ENCODE results near the gene OTULIN.

The OTULIN gene

DNA sequence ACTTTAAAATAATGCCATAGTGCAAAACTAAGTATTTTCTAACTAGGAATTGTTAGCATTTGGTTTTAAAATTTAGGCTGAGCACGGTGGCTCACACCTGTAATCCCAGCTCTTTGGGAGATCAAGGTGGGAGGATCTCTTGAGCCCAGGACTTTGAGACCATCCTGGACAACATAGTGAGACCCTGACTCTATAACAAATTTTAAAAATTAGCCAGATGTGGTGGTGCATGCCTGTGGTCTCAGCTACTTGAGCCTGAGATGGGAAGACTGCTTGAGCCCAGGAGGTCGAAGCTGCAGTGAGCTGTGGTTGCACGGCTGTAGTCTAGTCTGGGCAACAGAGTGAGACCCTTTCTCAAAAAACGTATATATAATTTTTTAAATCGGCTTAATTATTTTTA, 4.9 kb downstream of the OTULIN start:
- no peak for DNase-seq

DNA sequence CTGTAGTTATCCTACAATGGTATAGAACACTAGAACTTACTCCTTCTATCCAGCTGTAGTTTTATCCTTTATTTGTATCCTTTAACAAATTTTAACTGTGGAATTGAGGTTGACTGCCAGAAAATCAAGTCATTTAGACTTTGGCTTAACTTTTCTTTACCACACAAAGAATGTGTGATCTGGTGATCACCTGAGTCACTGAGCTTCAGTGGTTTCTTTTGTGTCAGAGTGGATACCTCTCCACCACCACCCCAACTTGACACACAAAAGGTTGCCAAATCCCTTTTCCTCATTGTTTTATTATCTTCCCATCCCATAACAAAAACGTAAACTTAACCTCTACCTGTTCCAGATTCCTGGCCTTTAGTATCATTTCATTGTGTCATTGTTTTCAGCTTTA, 5.5 kb downstream of the OTULIN start:
- DNase-seq, result no peak

DNA sequence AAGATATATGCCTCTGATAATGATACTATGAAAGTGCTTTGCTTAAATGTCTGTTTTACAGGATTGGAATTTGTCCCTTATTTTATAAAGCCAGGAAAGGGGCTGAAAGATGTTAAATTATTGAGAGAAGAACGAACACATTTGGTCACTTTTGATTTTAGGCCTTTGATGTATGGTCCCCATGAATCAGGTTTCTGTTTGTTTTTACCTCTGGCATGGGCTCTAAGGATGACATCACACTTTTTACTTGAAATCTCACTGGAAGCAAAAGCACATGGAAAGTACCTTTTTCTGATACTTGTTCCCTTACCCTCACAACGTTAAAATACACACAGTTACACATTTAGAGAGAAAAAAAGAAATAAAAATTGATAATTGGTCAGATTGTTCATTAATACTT, 6.9 kb downstream of the OTULIN start:
- DNase-seq, result no peak

DNA sequence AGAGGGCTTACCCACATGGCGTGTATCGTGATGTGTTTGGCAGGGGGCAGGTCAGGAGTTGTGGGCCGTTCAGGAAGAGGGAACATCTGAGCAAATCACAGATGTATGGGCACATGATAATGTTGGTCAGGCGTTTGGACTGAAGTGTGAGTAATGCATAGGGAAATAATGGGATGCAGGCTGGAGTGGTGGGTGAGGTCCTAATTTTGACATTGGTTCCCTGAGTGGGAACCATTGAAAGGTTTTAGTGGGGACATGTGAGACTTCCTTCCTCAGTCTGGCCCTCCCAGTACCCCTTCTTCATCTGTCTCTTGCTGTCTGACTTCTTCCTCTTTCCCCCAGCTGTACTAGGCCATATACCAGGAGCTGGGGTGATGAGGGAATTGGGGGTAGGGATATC, 7.6 kb downstream of the OTULIN start:
- DNase-seq, result no peak

DNA sequence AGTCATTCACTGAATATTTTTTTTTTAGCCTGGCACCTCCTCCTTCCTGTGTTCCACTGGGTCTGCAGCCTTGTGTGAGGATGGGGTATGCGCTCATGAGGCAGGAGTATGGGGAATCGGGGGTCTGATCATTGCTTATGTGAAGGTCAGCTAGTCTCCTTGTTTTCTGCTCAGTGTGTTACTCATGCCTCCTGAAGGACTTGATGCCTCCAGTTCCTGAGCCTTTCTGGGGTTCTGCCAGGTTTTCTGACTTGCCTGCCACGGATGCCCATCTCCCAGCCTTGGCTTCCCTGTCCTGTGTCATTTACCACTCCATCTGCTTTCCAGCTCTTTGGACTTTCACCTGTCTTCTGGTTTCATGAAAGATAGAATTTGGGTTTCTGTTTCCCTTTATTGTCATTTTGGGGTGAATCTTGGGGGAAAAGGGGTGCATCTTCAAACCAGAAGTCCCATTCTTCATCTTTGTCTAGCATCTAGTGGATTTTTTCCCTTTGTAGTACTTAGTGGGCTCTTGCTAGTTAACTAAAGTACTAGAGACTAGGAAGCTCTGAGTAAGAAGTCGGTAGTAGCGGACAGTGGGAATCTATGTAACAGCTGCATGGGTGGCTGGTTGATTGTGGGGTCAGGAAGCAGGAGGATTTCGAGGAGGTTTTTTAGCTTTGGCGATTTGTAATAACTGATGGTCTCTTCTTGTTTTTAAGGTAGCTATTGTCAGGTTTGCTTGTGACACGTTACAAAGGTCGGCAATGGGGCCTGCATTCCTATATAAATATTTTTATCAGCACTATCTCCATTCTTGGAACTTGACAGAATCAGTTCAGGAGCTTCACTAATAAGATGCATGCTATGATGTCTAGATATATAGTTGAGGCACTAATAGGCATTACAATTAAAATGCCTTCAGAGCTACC, 8.2 kb downstream of the OTULIN start:
- DNase-seq, result no peak

DNA sequence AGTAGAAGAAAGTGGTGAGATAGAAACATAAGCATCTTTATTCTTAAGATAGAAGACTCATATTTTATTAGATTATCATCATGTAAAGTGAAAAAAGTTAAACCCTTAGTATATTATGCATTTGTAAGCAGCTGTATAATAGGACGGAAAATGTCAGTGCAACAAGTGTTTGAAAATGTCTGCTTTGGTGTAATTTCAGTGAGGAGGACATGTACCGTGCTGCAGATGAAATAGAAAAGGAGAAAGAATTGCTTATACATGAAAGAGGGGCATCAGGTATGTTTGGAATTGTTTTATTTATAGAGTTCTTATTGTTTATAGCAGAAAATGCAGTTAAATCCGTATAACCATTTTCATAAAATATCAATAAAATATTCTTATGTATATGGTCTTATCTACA, 8.9 kb downstream of the OTULIN start:
- DNase-seq, result no peak

DNA sequence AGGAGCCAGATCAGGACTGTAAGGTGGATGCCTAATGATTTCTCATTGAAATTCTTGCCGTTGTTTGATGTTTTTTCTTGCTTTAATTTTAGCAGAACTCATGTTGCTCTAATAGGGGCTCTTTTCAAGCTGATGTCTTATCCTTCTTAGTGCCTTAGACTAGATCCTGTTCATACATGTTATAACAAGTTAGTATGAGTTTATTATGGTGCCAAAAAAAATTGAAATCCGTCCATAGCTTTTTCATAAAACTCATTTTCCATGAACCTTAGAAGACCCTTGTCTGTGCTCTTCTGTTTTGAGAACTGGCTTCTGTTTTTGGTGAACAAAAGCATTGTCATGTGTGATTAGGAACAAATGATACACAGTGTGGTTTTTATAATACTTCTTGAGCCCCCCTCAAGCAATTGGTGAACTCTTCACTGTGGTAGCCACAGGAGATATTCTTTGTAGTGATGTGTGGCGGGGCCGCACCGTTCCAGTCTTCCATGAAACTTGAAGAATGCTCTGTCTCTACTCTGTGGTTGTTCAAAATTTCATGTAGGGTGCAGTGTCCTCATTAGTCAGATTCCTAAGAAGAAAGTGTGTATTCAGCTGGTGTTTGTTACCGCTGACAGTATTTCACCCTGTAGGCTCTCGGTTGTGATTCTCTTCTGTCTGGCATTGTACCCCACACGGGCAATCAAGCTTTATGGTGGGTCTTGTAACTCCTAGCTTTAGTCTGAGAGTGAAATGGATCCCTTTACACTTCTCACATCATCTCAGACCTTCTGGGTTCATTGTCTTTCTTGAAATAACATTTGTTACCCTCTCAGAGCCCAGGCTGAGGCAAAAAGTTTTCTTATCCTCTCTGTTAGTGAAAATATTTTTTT, 10.7 kb downstream of the OTULIN start:
- DNase-seq, result no peak

DNA sequence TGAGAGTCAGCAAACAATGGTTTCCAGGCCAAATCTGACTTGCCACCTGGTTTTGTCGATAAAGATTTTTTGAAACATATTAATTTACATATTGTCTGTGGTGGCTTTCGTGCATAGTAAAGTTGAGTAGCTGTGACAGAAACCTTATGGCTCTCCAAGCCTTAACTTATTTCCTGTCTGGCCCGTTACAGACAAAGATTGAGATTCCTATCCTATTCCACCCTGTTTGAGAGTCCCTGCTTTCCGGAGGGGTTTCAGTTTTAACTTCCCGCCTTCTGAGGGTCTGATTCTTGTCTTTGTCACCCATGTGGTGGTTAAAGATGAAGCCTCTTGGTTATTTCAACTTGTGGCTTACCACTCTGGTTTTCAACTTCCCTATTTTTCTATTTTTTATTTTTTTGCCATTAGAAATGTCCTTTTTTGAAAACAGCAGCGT, 11.4 kb downstream of the OTULIN start:
- DNase-seq, result no peak

DNA sequence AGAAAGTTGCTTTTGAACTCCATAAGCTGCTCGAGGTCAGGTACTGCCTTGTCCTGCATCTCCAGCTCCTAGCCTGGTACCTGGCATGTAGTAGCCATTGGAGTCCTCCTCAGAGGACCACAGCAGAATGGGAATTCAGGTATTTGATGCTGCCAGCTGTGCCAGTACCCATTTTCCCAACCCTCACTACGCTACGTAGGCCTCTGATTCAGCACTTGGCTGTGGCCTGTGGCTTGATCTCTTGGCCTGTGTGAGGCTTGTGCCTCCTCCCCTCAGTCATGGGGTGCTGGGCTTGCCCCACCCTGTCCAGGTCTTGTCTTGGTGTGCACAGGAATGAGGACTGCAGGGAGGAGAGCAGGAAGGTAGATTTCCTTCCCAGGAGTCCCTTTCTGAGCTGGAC, 11.8 kb downstream of the OTULIN start:
- DNase-seq, result no peak

DNA sequence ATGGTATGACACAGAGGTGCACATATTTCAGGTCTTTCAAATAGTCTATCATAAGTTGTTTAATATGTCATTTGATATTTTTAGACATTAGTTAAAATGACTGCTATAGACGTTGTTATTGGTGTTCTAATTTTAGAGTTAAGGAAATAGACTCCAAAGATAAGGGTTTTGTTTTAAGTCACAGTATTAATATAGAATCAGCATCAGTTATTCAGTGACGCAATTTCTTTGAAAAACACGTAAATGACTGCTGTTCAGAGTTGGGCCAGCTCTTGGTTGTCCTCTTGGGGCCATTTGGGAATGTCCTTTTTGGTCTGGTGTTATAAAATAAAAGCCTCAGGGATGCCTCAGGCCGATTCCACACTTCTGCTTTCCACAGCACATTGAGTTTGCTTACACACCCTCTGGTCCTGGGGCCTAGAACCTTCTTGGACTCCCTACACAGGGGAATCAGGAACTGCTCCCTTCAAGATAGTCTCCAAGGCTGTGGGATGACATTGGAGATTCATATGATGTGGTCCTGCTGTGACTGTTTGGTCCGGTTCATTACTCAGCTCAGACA, 14.3 kb downstream of the OTULIN start:
- DNase-seq, result no peak

DNA sequence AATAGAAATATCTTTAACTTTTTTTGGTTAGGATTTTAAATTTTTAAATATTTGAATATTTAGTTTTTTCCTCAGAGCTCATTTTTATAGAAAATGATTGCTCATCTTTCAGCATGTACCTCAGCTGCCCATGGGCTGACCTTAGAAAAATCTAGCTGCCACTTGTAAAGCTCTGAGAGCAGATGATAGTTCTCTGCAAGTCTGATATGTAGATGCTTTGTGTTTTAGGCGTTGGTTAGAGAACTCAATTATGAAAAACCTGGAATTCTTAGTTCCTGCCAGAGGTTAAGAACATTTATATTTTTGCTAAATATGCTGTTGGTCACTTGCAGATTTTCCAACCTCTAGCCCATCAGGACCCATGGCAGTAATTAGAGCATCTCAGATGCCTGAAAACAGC, 15.1 kb downstream of the OTULIN start:
- DNase-seq, result no peak

DNA sequence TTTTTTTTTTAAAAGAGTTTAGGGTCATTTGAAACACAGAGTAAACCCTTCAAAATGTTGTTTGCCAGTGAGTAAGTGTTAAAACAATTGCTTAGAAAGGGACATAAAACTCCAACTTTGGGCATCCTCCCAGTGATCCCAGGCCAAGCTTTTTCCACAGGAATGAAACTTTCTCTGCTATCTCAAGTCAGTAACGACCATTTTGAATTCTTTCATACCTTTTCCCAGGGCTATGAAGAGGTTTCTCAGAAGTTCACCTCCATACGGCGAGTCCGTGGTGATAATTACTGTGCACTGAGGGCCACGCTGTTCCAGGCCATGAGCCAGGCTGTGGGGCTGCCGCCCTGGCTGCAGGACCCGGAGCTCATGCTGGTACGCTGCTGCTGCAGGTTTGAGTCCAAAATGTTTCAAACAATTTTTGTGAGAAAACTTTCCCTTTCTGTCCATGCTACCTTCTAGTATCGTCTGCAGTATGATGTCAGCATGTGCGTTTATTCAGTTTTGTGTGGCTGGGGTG, 16.8 kb downstream of the OTULIN start:
- no peak for DNase-seq

DNA sequence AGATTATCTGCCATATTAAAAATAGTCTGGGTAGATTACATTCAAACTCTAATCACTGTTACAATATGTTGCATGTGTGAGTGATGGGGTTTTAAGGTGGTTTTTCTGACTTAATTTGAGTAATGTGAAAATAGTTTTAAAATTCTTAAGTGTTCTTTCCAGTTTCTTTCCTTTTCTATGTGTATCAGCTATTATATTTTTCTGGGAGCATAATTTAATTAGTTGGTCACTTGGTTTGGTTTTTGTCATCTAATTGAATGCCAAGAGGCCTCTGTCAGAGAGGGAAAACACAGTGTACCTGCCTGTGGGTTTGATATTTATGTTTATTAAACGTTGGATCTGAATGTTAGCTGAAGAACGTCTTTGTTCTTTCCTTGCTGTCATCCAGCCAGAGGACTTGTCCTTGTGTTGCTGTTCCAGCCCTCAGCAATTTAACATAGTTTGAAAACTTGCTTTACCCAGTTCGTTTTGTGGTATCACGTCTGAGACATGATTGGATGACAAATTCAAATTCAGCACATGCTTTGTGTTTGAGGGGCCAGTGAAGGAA, 19.5 kb downstream of the OTULIN start:
- no peak for DNase-seq

DNA sequence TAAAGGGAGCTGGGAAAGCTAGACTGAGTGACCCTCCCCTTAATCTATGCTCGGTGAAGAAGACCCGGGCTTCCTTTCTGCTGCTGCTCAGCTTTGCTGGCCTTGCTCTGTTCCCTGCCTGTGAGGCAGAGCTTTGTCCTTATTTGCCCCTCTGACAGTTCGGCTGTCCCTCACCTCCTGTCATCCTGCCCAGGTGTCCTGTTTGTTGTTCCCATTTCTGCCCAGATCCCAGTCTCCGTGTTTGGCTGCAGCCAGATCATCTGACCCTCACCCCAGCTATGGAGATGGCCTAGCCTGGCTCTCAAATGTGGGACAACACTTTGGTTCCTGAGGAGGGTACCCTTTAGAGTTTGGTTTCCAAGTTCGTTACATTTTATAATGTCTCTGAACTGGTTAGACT, 20.2 kb downstream of the OTULIN start:
- DNase-seq, result no peak

DNA sequence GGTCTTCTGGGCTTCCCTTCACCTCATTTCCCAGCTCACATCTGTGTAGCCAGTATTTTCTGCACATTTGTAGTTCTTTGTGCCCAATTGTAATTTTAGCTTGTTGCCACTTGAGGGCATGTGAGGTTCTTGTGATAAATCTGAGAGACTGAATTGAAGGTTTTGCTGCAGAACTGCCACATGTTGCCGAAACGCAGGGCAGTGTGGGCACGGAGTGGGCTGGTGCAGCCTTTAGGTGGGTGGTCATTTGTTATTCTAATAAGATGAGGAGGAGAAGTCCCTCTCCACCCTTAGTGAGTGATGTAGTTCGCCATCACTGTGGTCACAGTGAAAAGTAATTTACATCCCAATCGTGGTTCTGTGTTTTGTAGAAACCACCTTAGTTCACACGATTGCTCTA, 21.2 kb downstream of the OTULIN start:
- peak; percentile 52 to 75 for DNase-seq

DNA sequence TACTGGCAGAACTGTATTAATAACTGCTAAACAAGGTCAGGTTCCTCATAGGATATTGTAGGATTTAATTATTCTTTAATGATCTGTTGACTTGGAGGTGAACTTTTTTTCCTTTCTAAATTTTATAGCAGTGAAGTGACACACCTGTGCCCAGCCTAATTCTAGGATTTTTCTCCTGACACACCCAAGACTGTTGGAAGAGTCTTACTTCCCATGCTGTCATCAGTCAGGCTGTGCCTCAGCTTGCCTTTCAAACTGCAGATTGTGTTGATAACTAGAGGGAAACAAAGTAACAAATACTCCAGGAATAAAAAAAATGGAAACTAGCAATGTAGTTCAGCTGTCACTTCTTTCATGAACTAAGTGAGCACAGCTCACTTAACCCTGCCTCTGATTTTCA, 22.0 kb downstream of the OTULIN start:
- DNase-seq, result no peak

DNA sequence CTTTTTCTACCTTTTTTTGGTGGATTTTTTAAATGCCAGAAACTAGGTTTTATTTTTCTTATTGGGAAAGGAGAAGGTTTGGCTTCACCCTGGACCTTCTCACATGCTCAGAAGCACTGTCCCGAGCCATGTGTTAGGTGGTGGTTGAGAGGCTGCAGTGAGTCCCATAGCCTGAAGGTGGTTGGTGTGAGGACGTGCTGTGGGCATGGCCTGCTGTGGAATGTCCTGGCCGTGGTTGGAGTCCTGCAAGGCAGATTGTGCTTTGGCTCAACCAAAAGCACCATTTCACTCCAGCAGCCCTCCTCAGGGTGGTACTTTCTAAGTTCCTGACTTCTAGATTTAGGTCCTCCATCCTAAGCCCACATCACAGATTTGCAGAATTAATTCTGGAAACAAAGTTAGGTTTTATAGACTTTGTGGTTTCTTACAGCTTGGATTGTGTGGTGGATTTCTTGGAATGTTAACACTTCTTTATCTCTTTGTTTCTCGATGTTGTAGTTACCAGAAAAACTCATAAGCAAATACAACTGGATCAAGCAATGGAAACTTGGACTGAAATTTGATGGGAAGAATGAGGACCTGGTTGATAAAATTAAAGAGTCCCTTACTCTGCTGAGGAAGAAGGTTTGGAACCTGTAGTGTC, 22.6 kb downstream of the OTULIN start:
- no peak for DNase-seq

DNA sequence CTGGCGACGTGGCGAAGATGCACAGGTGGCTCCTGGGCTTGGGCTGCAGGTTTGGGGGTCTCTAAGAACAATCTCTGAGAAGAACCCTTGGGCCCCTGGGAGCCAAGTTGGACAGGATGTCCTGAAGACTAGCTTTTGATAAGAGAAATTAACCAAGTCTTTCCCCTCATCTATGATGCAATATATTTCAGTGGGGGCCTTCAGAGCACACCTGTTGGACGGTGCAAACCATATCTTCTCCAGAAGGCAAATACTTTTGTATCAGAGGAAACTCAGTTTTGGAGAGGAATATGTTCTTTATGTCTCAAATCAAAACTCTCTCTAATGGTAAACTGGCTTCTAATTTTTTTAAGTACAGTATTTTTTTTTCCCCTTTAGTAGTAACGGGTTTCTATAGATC, 28.6 kb downstream of the OTULIN start:
- DNase-seq, result no peak

DNA sequence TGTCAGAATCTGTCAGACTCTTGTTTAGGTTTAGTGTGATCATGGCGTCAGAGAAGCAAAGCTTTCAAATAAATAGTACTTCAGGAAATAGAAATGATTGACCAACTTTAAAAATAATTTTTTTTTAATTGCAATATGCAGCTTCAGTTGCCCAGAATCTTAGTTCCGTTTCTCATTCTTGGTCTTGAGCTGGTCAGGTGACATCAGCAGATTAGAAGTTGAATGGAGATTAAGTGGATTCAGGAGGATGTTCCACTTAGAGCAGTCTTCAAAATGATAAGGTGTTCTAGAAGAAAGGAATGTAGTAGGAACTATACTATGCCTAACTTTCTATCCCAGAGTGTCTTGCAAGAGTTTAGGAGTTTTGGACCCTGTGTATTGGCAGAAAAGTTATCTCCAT, 30.6 kb downstream of the OTULIN start:
- DNase-seq, result no peak

DNA sequence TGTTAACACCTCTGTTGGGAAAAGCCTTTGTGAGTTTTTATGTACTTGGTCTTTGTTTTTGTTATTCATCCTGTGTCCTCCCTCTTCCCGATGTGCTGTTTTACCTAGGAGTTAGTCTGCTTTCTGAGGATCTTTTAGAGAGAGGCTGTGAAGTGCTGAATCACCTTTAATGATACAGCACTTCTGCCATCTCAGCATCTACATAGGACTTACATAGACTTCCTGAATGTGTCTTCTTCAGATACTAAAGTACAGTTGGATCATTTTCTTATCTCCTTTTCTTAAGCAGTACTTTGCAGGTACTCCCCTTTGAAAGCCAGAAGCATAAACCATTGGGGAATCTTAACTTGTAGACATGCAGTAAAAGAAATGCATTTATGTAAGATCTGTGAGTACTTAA, 31.5 kb downstream of the OTULIN start:
- DNase-seq, result no peak

DNA sequence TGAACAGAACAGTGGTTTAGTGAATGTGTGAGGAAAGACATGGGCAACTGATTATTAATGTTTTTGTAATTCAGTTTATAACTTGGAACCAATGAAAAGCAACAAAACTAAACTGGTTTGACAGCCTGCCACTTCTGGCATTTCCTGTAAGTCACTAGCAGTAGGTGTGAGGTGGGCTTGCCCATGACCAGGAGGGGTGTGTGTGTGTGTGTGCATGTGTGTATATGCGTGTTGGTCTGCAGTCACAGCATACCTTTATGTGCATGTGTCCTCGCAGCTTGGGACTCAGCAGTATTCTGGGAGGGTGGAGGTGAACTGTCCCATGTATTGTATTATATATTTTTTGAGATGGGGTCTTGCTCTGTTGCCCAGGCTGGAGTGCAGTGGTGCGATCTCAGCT, 32.3 kb downstream of the OTULIN start:
- DNase-seq, result no peak

DNA sequence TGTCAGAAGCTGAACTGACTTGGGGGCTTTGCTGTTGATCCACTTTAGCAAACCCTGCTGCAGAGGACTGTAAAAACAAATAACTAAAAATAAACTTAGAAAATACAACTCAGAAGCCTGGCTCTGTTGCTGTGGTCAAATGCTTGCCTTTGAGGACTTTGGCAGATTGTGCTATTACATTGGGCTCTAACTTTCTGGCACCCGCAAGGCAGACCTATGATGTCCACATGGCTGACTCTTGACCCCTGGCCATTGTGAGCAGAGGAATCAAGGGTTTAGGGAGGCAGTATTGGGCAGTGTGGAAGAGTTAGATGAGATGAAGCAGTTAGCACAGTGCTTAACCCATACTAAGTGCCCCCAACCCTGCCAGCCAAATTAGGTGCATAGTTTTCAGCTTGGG, 34.0 kb downstream of the OTULIN start:
- no peak for DNase-seq

DNA sequence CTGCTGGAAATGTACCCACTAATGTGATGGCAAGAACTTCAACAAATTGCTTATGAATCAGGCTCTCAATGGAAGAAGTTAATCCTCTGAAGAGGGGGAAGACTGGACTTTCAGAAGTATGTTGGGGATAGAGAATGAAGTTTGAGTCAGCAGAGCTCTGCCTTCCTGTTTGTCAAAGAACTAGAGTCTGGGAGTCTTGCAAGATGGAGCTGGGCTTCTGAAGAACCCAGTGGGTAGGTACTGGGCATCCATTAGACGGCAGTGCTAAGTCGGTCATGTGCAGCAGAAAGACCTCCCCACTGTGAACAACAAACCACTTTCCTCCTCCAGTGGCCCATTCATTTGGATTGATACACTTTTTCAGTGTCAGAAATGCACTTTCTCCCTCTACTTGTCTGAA, 34.6 kb downstream of the OTULIN start:
- DNase-seq, result no peak
